Astrocyte (in vitro differentiated cells and primary cell): ENCODE results near the gene AXL. TPM values are rescaled to one million over a fixed set of nuclear protein-coding genes. Genes with fewer than 3 reads are reported as not detected.

Experiments
- DNase-seq: peaks from one replicate; pipeline ENCODE4 v3.0.0-alpha.2; 2010; ENCODE audit warnings: low read depth
- FAIRE-seq: peaks from 2 replicates; lab custom pipeline; 2011; peaks lifted over from hg19 to GRCh38; lab: Jason Lieb, UNC
- H2AFZ ChIP-seq: 2 replicates; pipeline ENCODE4 v1.6.0; 2012; ENCODE audit warnings: low read depth, low read length, inconsistent platforms
- H3K27ac ChIP-seq: 2 replicates; pipeline ENCODE4 v1.5.1; 2011; ENCODE audit warnings: low read depth, low read length, inconsistent platforms
- H3K27me3 ChIP-seq: 2 replicates; pipeline ENCODE4 v1.6.0; 2011; ENCODE audit warnings: low read length, inconsistent platforms; ENCODE audit not compliant: insufficient read depth
- H3K36me3 ChIP-seq: 2 replicates; pipeline ENCODE4 v1.5.1; 2011; ENCODE audit warnings: low read length, inconsistent platforms; ENCODE audit not compliant: insufficient read depth
- H3K4me1 ChIP-seq: 2 replicates; pipeline ENCODE4 v1.5.1; 2011; ENCODE audit warnings: low read length, inconsistent platforms; ENCODE audit not compliant: insufficient read depth
- H3K4me2 ChIP-seq: 2 replicates; pipeline ENCODE4 v1.6.0; 2012; ENCODE audit warnings: low read length, inconsistent platforms
- H3K4me3 ChIP-seq: 2 replicates; pipeline ENCODE4 v1.5.1; 2011; ENCODE audit warnings: low read depth, mild to moderate bottlenecking, low read length, inconsistent platforms; ENCODE audit not compliant: insufficient read depth
- H3K79me2 ChIP-seq: 2 replicates; pipeline ENCODE4 v1.6.0; 2012; ENCODE audit warnings: mild to moderate bottlenecking, low read length, inconsistent platforms; ENCODE audit not compliant: insufficient read depth
- H3K9ac ChIP-seq: 2 replicates; pipeline ENCODE4 v1.6.0; 2012; ENCODE audit warnings: mild to moderate bottlenecking, low read length, inconsistent platforms
- H3K9me3 ChIP-seq: 2 replicates; pipeline ENCODE4 v1.5.1; 2012; ENCODE audit warnings: low read depth, mild to moderate bottlenecking, low read length, inconsistent platforms; ENCODE audit not compliant: insufficient read depth
- H4K20me1 ChIP-seq: 2 replicates; pipeline ENCODE4 v1.6.0; 2012; ENCODE audit warnings: low read length, inconsistent platforms; ENCODE audit not compliant: insufficient read depth
- H3K27ac Mint-ChIP-seq: one replicate; pipeline ENCODE4 v1.8.0; 2021; ENCODE audit warnings: mild to moderate bottlenecking, mixed read lengths; ENCODE audit not compliant: unreplicated experiment
- H3K27me3 Mint-ChIP-seq: one replicate; pipeline ENCODE4 v1.8.0; 2021; ENCODE audit warnings: low read depth, mixed read lengths; ENCODE audit not compliant: unreplicated experiment
- H3K36me3 Mint-ChIP-seq: one replicate; pipeline ENCODE4 v1.8.0; 2021; ENCODE audit warnings: low read depth, mixed read lengths; ENCODE audit not compliant: unreplicated experiment
- H3K4me1 Mint-ChIP-seq: one replicate; pipeline ENCODE4 v1.8.0; 2021; ENCODE audit warnings: low read depth, mixed read lengths; ENCODE audit not compliant: unreplicated experiment
- H3K4me3 Mint-ChIP-seq: one replicate; pipeline ENCODE4 v1.8.0; 2021; ENCODE audit warnings: mild to moderate bottlenecking, moderate library complexity, mixed read lengths; ENCODE audit not compliant: unreplicated experiment
- H3K9me3 Mint-ChIP-seq: one replicate; pipeline ENCODE4 v1.8.0; 2021; ENCODE audit warnings: mild to moderate bottlenecking, mixed read lengths; ENCODE audit not compliant: unreplicated experiment
- CTCF ChIP-seq: IDR thresholded peaks from 2 replicates; pipeline ENCODE4 v1.5.1; 2011; ENCODE audit warnings: low read depth, mild to moderate bottlenecking, inconsistent platforms, low read length, moderate library complexity; ENCODE audit not compliant: insufficient read depth
- EZH2 ChIP-seq: IDR thresholded peaks from 2 replicates; pipeline ENCODE4 v1.6.1; 2012; ENCODE audit warnings: mild to moderate bottlenecking, low read length, inconsistent platforms; ENCODE audit not compliant: insufficient read depth
- total RNA-seq: library from RNA; stranded (reverse); gene quantifications from 2 replicates; pipeline ENCODE4 v1.2.1, GENCODE V29; 2021

AXL gene
- total RNA-seq, 1 donor from 2014 or later: 156 TPM

DNA sequence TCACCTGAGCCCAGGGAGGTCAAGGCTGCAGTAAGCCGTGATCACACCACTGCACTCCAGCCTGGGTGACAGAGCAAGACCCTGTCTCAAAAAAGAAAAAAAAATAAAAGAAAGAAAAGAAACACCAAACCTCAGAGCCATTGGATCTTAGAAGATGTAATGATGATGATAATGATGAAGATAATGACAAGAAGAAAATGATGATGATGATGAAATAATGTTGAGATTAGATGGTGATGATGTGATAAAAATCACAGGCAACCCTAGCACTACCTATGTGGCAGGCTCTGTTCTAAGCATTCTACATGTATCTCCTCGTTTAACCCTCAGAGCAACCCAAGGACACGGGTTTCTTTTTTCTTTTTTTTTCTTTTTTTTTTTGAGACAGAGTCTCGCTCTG is 25.1 kb downstream of the AXL start:
- Histone ChIP-seq H3K4me3 (no peak overlapping the region), H3K4me1 (no peaks in the 10 kb centered on the region), H2AFZ (no peak overlapping the region), H3K27ac (no peak overlapping the region), H3K9me3 (no peaks in the 10 kb centered on the region), H3K4me2 (no peak overlapping the region), H3K27me3 (no peaks in the 10 kb centered on the region), H3K9ac (no peak overlapping the region), H3K79me2 (peaks cover 15% of the 10 kb centered on the region), H4K20me1 (peaks cover 37% of the 10 kb centered on the region), H3K36me3 (peaks cover 73% of the 10 kb centered on the region)
- Mint-ChIP-seq H3K36me3 (peaks cover 25% of the 10 kb centered on the region), H3K27ac (no peak overlapping the region), H3K4me1 (no peaks in the 10 kb centered on the region), H3K9me3 (no peaks in the 10 kb centered on the region), H3K27me3 (no peaks in the 10 kb centered on the region), H3K4me3 (no peak overlapping the region)
- DNase-seq: no peak
- FAIRE-seq: no peak
- TF ChIP-seq CTCF (no peak), EZH2 (no peak)

DNA sequence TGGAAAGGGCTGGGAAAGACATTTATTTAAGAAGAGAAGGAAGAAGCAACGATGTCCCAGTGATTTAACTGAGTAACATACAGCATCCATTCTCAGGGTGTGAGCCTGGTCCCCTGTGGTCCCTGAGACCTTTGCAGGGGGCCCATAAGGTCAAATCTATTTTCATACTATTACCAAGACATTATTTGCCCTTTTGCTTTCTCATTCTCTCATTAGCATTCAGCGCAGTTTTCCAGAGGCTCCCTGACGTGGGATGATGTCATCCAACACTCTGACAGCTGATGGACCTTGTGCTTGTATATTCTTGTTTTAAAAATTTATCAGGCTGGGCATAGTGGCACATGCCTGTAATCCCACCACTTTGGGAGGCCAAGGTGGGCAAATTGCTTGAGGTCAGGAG is 26.8 kb downstream of the AXL start:
- no peaks in the 10 kb centered on the region for H3K9me3 Mint-ChIP-seq
- Histone ChIP-seq H3K27ac (no peak overlapping the region), H3K4me3 (no peak overlapping the region), H3K79me2 (peaks cover 16% of the 10 kb centered on the region), H3K27me3 (no peaks in the 10 kb centered on the region), H4K20me1 (peaks cover 28% of the 10 kb centered on the region), H3K4me1 (no peaks in the 10 kb centered on the region), H3K4me2 (no peak overlapping the region), H3K36me3 (peaks cover 69% of the 10 kb centered on the region), H3K9ac (no peak overlapping the region), H2AFZ (no peak overlapping the region), H3K9me3 (no peaks in the 10 kb centered on the region)
- H3K27ac Mint-ChIP-seq: no peak overlapping the region
- peaks cover 33% of the 10 kb centered on the region for H3K36me3 Mint-ChIP-seq
- H3K4me1 Mint-ChIP-seq: no peaks in the 10 kb centered on the region
- TF ChIP-seq CTCF: no peak
- no peak for TF ChIP-seq EZH2
- H3K27me3 Mint-ChIP-seq: no peaks in the 10 kb centered on the region
- no peak overlapping the region for H3K4me3 Mint-ChIP-seq
- FAIRE-seq (no peak), DNase-seq (no peak)

DNA sequence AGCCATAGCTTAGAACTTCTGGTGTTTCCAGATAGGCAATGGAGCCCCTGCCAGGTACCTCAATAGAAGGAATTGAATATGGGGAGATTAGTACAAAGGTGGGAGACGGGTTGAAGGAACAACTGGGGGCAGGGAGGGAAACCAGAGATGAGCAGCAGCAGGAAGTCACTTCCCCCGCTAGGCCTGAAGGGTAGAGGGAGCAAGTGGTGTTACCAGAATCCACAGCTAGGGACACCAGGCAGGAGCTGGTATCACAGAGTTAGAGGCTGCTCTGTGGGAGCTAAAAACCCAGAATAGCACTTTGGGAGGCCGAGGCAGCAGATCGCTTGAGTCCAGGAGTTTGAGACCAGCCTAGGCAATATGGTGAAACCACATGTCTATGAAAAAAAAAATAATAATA is 29.9 kb downstream of the AXL start:
- Mint-ChIP-seq H3K4me1 (no peaks in the 10 kb centered on the region), H3K36me3 (peaks cover 47% of the 10 kb centered on the region)
- FAIRE-seq: no peak

More for the DNA sequence above, 29.9 kb downstream of the AXL start:
- H2AFZ ChIP-seq: no peak overlapping the region
- Mint-ChIP-seq H3K9me3 (no peaks in the 10 kb centered on the region), H3K4me3 (no peak overlapping the region), H3K27ac (no peak overlapping the region), H3K27me3 (no peaks in the 10 kb centered on the region)
- no peak for TF ChIP-seq CTCF
- TF ChIP-seq EZH2: no peak
- peaks cover 61% of the 10 kb centered on the region for H3K36me3 ChIP-seq
- H3K4me2 ChIP-seq: no peak overlapping the region
- H3K9ac ChIP-seq: no peak overlapping the region
- no peak for DNase-seq
- peaks cover 27% of the 10 kb centered on the region for H4K20me1 ChIP-seq
- no peak overlapping the region for H3K4me3 ChIP-seq
- H3K27me3 ChIP-seq: no peaks in the 10 kb centered on the region
- H3K9me3 ChIP-seq: no peaks in the 10 kb centered on the region
- H3K27ac ChIP-seq: no peak overlapping the region
- H3K79me2 ChIP-seq: peaks cover 11% of the 10 kb centered on the region
- H3K4me1 ChIP-seq: no peaks in the 10 kb centered on the region
